Nephron progenitor cell (in vitro differentiated cells): ENCODE measurements around the gene MBOAT2.
"Not testable (repeated sequence)": the region's sequence is repeated elsewhere in the genome, so short reads cannot be mapped to it uniquely, and the experiment has no call there.

Source experiments
- DNase-seq: peaks from one replicate; pipeline ENCODE4 v3.0.0; 2021
- H3K27ac Mint-ChIP-seq: 2 replicates; pipeline ENCODE4 v1.8.0; 2021; ENCODE audit warnings: mild to moderate bottlenecking, moderate library complexity, mixed read lengths
- H3K27me3 Mint-ChIP-seq: 2 replicates; pipeline ENCODE4 v1.8.0; 2021; ENCODE audit warnings: mild to moderate bottlenecking, low read depth, mixed read lengths; ENCODE audit not compliant: poor library complexity
- H3K36me3 Mint-ChIP-seq: 2 replicates; pipeline ENCODE4 v1.8.0; 2021; ENCODE audit warnings: low read depth, mixed read lengths
- H3K4me1 Mint-ChIP-seq: 2 replicates; pipeline ENCODE4 v1.8.0; 2021; ENCODE audit warnings: mixed read lengths
- H3K4me3 Mint-ChIP-seq: 2 replicates; pipeline ENCODE4 v1.8.0; 2021; ENCODE audit warnings: mild to moderate bottlenecking, moderate library complexity, mixed read lengths
- H3K9me3 Mint-ChIP-seq: 2 replicates; pipeline ENCODE4 v1.8.0; 2021; ENCODE audit warnings: mild to moderate bottlenecking, moderate library complexity, mixed read lengths
- TF ChIP-seq, protein P1 (sequence below): fragments of 200-600 bp; sonication (generic); IDR thresholded peaks from 2 replicates; pipeline ENCODE4 v1.5.0; 2021; ENCODE audit warnings: antibody characterized with exemption

Gene MBOAT2

DNA sequence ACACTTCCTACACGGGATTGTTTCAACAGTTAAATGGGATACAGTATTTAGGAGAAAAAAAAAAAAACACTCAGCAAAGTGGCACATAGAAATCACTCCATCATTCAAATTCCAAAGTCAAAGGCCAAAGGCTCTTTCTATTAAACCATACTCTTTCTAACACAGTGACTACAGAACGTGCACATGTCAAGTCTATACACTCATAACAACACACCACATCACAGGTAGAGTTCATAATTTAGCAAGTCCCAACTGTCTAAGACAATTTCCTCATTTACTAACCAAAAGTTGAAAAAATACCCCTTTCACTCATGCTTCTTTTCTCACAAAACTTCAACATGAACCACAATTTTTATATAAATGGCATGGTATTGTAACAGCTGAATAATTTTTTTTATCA is 70.8 kb downstream of the MBOAT2 start:
- H3K4me1 Mint-ChIP-seq: peaks cover 16% of the 10 kb centered on the region
- H3K27ac Mint-ChIP-seq: no peak overlapping the region
- peaks cover 17% of the 10 kb centered on the region for H3K9me3 Mint-ChIP-seq
- peaks cover 52% of the 10 kb centered on the region for H3K36me3 Mint-ChIP-seq
- H3K27me3 Mint-ChIP-seq: no peaks in the 10 kb centered on the region
- H3K4me3 Mint-ChIP-seq: no peak overlapping the region
- no peak for DNase-seq
- TF ChIP-seq, protein P1, sequence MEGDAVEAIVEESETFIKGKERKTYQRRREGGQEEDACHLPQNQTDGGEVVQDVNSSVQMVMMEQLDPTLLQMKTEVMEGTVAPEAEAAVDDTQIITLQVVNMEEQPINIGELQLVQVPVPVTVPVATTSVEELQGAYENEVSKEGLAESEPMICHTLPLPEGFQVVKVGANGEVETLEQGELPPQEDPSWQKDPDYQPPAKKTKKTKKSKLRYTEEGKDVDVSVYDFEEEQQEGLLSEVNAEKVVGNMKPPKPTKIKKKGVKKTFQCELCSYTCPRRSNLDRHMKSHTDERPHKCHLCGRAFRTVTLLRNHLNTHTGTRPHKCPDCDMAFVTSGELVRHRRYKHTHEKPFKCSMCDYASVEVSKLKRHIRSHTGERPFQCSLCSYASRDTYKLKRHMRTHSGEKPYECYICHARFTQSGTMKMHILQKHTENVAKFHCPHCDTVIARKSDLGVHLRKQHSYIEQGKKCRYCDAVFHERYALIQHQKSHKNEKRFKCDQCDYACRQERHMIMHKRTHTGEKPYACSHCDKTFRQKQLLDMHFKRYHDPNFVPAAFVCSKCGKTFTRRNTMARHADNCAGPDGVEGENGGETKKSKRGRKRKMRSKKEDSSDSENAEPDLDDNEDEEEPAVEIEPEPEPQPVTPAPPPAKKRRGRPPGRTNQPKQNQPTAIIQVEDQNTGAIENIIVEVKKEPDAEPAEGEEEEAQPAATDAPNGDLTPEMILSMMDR: no peak

- not testable (repeated sequence) for H3K27ac Mint-ChIP-seq, H3K4me3 Mint-ChIP-seq, H3K27me3 Mint-ChIP-seq, DNase-seq
- peaks cover 17% of the 10 kb centered on the region for H3K9me3 Mint-ChIP-seq
- peaks cover 31% of the 10 kb centered on the region for H3K4me1 Mint-ChIP-seq
- peaks cover 56% of the 10 kb centered on the region for H3K36me3 Mint-ChIP-seq
Observed at GRCh38 chr2:8930185-8930584, 73.3 kb downstream of the MBOAT2 start.

DNA sequence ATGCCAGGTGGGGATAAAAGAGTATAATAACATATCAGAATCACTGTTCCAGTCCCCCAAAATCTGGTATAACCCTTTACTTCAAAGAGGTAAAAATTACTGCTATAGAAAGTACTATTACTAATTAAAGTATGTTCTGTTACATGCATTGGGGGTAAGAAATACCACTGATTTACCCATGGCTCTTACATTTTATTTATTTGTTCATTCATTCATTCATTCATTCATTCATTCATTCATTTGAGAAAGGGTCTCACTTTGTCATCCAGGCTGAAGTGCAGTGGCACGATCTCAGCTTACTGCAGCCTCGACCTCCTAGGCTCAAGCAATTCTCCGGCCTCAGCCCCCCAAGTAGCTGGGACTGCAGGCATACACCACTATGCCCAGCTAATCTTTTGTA is 74.4 kb downstream of the MBOAT2 start:
- H3K9me3 Mint-ChIP-seq: peaks cover 17% of the 10 kb centered on the region
- H3K4me3 Mint-ChIP-seq: no peak overlapping the region
- no peak overlapping the region for H3K27ac Mint-ChIP-seq
- H3K4me1 Mint-ChIP-seq: peaks cover 41% of the 10 kb centered on the region
- TF ChIP-seq, protein P1: no peak
- peaks cover 48% of the 10 kb centered on the region for H3K36me3 Mint-ChIP-seq
- H3K27me3 Mint-ChIP-seq: no peaks in the 10 kb centered on the region
- no peak for DNase-seq

DNA sequence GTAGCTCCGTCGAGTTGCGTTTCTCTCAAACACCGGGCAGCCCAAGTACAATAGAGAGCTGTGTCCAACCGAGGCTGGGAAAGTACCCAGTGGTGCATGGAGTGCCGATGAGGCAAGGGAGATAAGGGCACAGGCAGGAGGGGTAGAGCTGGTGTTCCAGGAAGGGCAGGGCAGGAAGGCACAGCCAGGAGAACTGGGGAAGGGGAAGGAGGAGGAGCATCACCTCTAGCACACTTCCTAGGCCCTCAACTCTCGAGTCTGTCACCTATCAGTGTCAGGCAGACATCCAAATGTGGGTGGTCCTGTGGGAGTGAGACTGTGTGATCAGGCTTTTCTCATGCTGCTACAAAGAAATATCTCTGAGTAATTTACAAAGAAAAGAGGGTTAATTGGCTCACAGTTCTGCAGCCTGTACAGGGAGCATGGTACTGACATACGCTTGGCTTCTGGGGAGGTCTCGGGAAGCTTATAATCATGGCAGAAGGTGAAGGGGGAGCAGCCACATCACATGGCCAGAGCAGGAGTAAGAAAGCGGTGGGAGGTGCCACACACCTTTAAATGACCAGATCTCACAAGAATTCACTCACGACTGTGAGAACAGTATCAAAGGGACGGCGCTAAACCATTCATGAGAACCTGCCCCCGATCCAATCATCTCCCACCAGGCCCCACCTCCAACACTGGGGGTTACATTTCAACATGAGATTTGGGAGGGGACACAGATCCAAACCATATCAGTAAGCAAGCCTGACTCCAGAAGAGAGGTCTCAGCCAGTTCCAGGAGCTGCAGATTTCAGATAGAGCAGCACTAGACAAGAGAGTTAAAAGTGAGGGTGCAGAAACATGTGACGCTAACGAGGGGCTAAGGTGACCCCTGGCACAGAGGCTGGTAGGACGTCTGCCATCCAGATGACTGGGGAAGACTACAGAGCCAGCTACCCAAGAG is 75.7 kb downstream of the MBOAT2 start:
- H3K4me3 Mint-ChIP-seq: no peak overlapping the region
- H3K36me3 Mint-ChIP-seq: peaks cover 42% of the 10 kb centered on the region
- peaks cover 48% of the 10 kb centered on the region for H3K4me1 Mint-ChIP-seq
- no peak for DNase-seq
- H3K27ac Mint-ChIP-seq: no peak overlapping the region
- peaks cover 17% of the 10 kb centered on the region for H3K9me3 Mint-ChIP-seq
- TF ChIP-seq, protein P1: no peak
- H3K27me3 Mint-ChIP-seq: no peaks in the 10 kb centered on the region

- H3K4me3 Mint-ChIP-seq: peak overlapping the region; percentile 18
Observed at GRCh38 chr2:8926356-8926755, 77.1 kb downstream of the MBOAT2 start.

DNA sequence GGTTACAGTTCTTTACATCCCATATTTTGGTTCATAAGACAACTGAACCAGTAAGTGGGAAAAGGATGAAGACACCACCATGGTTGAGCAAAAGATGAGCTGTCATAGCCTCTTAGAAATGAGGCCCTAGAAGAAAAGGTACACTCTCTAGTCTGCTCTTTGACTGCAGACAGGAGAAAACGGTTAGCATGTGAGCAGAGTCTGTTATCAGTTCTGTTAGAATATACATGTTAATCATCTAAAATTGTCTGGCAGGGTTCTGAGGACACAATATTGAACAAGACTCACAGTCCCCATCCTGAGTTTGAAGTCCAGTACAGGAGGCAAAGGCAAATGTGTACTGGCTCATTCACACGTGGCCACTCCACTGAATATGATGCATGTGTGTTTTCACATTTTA is 78.1 kb downstream of the MBOAT2 start:
- H3K4me3 Mint-ChIP-seq: no peak overlapping the region

More at GRCh38 chr2:8926356-8926755, 77.1 kb downstream of the MBOAT2 start:
- peaks cover 11% of the 10 kb centered on the region for H3K9me3 Mint-ChIP-seq
- H3K27me3 Mint-ChIP-seq: no peaks in the 10 kb centered on the region
- H3K27ac Mint-ChIP-seq: peak overlapping the region; percentile 93
- H3K36me3 Mint-ChIP-seq: peaks cover 43% of the 10 kb centered on the region
- TF ChIP-seq, protein P1: no peak
- peak; percentile 17 for DNase-seq
- peaks cover 54% of the 10 kb centered on the region for H3K4me1 Mint-ChIP-seq

More for the DNA sequence above, 78.1 kb downstream of the MBOAT2 start:
- Mint-ChIP-seq H3K4me1 (peaks cover 54% of the 10 kb centered on the region), H3K9me3 (peaks cover 5% of the 10 kb centered on the region), H3K27me3 (no peaks in the 10 kb centered on the region), H3K27ac (no peak overlapping the region), H3K36me3 (peaks cover 44% of the 10 kb centered on the region)
- TF ChIP-seq, protein P1: no peak
- no peak for DNase-seq
